Measurements from ENCODE around the gene OMP.

OMP gene

DNA sequence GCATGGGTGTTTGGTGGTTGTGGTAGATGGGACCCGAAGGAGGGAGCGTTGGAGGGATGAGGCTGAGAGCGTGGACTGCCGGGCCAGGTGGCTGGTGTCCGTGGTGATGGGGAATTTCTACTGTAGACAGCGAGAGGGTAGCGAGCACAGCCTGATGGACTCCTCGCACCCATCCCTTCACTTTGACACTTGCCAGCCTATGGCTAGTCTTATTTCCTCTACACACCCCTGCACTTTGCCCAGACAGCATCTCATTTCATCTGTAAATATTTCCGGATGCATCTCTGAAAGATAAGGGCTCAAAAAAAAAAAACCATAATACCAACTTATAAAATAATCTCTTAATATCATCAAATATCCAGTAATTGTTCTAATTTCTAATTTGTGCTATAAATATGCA is 5.8 kb downstream of the OMP start:
- DNase-seq, result no peak

DNA sequence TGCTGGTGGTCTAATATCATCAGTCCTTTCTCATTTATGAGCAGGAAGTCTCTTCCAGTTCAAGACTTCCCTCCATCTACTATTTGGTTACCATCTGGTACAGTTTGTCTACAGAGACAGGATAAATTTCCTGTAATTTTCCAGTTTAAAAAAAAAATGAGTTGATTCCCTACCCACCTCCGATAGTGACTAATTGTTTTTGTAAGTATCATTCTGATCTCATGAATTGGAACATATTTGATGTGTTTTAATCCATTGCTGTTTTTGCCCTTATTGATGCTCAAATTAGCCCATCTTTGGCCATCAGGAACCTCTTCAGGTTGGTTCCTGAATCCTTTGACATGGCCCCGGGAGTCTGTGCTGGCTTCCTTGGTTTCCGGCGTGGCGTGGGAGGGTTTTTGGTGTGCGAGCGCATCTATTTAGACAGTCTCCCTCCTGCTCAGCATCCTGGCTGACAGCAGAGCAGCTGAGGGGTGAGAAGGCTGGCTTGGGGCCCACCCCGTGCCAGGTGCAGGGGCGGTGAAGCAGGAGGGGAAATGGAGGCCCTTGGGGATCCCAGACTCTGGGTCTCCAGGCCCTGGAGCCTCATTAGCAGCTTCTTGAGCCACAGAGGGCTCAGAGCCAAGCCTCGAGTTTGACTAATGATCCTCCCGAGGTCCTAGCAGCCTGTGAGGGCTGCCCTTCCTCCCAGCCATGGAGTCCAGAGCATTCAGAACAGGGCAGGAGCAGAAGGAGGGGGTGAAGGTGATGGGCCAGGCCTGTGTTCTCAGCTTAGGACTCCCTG is 6.8 kb downstream of the OMP start:
- DNase-seq, result no peak

DNA sequence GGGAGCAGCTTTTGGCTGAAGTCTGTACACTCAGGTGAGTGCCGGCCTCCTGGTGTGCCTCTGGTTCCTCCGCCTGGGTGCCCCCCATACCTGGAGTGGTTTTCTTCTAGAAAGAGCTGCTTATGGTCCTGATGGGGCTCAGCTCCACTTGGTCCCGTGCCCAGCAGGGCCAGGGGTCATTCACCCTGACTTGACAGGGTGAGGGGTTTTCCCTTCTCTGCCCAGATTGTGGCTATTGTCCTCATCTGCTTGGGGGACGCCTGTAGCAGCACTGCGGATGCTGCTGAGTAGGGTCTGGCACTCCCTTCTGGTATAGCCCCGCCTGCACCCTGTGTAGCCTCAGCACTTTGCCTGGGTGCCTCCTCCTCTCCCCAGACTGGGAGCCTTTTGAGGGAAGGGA is 8.2 kb downstream of the OMP start:
- no peak for DNase-seq

DNA sequence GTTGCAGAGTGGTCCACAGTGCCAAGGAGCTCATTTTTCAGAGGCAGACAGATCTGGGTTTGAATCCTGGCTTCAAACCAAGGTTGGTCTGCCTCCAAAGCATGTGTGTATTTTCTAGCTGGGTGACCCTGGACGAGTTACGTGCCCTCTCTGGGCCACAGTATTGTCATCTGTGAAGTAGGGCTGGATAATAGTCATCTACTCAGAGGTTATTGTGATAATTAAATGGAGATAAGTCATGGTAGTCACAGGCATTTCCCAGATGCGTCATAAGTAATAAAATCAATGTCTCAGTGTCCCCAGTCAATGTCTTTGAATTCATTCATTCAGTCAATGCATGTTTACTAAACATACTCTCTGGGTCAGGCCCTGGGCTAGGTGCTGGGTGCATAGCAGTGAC is 8.6 kb downstream of the OMP start:
- no peak for DNase-seq

DNA sequence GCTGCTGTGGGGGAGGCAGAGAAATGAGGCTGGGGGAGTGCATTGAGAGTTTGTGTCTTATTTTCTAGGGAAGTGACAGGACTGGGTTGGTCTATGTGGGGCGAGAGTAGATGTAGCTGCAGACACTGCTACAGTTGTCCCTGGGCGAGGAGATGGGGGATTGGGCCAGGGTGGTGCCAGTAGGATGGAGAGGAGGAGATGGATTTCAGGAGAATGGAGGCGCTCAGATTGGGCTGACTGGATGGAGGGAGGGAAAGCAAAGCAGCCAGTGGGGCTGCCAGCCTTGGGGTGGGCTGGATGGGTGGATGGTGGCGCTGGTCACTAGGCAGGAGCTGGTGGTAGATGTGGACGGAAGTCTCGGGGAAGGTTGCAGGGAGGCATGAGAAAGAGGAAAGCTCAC is 9.3 kb downstream of the OMP start:
- no peak for DNase-seq

DNA sequence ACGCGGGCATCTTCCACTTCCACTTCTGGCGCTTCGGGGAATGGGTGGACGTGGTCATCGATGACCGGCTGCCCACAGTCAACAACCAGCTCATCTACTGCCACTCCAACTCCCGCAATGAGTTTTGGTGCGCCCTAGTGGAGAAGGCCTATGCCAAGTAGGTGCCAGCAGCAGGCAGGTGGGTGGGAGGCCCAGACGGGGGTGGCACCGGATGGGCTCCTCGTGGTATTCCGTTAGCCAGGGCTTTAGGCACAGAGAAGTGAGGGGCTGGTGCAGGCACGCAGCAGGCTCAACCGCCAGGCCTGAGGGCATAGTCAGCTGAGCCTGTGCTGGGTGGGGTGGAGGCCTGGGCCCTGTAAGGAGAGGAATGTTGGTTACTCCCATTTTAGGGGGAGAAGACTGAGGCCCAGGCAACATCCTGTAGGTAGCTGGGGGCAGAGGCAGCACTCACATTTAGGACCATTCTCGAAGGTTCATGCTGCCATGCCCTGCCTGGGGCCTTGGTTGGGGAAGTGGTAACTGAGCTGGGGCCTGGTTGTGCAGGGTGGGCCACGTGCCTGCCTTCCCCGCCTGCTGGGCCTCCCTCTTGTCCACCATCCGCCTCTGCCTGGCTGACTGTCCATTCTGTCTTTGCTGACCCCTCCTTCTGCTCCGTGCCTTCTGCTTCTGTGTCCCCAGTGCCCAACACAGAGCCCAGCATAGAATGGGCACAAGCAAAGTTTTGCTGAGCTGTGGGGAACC is 10.2 kb downstream of the OMP start:
- no peak for DNase-seq

DNA sequence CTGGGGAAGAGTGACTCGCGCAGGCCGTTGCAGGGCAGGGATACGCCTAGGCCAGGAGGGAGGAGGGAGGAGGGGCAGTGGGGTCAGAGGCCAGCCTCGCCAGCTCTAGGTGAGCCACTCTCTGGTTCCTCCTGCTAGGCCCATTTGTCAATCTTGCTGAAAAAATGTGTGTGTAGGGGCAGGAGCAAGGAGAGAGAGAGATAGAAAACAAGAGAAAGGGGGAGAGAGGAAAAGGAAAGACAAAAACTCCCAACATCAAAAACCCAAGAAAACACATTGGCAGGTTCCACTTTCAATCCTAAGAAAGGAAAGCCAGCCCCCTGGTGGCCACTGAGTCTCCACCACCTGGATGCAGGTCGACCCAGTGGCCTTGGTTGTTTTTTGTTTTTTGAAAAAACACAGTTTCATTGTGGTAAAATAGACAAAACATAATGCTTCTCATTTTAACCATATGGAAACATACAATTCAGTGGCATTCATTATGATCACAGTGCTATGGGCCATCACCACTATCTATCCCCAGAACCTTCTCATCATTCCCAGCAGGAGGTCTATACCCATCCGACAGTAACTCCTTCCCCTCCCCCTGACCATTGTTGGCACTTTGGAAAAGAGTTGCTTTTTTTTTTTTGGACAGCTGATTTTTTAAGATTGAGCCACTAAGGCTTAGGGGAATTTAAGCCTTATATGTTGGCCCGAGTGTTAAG is 10.9 kb downstream of the OMP start:
- no peak for DNase-seq

DNA sequence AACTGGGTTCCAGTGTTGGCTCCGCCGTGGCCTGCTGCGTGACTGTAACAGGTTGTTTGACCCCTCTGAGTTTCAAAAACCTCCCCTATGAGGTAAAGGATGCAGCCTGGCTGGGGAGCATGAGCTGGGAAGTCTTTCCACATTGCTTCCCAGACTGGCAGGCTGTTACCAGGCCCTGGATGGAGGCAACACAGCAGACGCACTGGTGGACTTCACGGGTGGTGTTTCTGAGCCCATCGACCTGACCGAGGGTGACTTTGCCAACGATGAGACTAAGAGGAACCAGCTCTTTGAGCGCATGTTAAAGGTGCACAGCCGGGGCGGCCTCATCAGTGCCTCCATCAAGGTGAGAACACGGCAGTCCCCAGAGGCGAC is 11.4 kb downstream of the OMP start:
- no peak for DNase-seq

DNA sequence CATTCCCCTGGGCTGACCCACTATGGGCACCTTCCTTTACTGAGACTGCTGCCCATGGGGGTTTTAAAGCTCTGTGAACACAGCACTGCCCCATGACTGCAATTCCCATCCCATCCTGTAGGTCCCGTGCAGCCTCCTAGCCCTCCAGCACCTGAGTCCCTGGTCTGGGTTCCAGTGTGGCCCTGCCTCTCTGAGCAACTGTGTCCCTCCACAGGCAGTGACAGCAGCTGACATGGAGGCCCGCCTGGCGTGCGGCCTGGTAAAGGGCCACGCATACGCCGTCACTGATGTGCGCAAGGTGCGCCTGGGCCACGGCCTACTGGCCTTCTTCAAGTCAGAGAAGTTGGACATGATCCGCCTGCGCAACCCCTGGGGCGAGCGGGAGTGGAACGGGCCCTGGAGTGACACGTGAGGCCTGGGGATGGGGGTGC is 12.6 kb downstream of the OMP start:
- DNase-seq, result no peak

DNA sequence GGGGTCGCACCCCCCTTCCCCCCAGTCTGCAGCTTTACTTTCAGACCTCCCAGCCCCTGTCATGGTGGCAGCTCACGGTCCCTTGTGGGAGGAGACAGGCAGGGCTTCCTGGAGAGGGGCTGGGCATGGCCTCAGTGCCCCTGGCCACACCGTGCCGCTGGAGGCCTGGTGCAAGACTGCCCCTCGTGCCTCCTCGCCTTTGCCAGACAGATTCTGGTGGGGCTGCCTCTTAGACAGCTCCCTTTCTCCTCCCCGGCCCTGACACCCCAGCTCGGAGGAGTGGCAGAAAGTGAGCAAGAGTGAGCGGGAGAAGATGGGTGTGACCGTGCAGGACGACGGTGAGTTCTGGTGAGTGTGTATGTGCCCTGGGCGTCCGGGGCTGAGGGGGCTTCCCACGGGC is 13.3 kb downstream of the OMP start:
- no peak for DNase-seq

DNA sequence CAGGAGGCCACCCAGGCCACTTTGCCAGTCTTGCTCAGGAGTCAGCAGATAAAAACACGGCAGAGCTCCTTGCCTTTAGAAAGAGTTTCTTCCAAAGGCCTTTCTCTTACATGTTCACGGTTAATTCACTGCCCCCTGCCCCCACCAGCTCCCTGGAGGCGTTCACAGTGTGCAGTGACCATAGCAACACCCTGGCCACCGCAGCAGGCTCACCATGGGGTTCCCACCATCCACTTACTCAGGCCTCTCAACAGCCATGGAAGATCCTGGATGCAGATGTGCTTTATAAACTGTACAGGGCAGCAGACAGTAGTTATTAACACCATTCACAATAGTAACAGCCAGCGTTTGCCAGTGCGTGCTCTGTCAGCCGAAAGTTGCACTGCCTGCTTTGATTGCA is 14.9 kb downstream of the OMP start:
- no peak for DNase-seq

DNA sequence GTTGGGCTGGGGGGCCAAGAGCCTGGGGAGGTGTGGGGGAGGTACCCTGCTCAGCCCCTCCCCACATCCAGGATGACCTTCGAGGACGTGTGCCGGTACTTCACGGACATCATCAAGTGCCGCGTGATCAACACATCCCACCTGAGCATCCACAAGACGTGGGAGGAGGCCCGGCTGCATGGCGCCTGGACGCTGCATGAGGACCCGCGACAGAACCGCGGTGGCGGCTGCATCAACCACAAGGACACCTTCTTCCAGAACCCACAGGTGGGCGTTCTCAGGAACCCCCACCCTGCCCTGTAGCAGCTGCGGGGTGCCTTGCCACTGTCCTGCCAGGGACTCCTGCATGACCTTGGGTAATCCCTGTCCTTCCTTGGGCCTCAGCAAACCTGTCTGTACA is 15.4 kb downstream of the OMP start:
- no peak for DNase-seq

DNA sequence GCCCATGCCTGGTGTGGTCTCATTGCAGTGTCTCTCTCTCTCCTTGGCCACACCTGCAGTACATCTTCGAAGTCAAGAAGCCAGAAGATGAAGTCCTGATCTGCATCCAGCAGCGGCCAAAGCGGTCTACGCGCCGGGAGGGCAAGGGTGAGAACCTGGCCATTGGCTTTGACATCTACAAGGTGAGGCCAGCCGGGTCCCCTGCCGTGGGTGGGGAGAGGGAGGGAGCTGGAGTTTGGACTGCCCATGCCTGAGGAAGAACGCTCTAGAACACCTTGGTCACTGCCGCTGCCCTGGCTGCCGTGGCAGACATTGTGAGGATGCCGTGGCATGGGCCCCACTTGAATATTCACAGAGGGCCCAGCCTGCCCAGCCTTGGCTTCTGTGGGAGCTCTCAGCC is 16.3 kb downstream of the OMP start:
- no peak for DNase-seq

DNA sequence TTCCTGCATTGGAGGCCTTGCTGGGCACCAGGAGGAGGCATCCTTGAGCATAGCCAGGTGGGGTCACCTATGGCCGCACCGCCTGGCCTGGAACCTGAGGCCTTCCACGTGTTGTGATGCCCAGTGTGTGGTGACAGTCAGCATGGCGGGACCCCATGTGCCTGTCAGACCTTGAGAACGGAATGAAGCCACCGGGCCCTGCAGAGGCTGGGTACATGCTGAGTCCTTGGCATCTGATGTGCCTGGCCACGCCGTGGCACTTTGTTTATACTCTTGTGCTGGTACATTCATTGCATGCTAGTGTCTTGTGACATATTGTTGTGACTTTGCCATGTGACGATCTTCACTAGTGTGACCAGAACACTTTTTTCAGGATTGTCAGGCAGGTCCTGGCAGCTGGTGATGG is 16.9 kb downstream of the OMP start:
- DNase-seq, result no peak

DNA sequence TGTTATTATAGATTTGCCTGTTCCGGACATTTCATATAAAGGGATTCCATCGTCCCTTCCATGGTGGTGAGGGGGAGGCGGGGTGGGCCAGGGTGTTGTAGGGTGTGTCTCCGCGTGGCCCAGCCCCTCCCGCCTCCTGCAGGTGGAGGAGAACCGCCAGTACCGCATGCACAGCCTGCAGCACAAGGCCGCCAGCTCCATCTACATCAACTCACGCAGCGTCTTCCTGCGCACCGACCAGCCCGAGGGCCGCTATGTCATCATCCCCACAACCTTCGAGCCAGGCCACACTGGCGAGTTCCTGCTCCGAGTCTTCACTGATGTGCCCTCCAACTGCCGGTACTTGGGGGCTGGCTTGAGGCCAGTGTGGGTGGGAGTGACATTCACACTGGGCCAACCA is 17.9 kb downstream of the OMP start:
- DNase-seq, result no peak

DNA sequence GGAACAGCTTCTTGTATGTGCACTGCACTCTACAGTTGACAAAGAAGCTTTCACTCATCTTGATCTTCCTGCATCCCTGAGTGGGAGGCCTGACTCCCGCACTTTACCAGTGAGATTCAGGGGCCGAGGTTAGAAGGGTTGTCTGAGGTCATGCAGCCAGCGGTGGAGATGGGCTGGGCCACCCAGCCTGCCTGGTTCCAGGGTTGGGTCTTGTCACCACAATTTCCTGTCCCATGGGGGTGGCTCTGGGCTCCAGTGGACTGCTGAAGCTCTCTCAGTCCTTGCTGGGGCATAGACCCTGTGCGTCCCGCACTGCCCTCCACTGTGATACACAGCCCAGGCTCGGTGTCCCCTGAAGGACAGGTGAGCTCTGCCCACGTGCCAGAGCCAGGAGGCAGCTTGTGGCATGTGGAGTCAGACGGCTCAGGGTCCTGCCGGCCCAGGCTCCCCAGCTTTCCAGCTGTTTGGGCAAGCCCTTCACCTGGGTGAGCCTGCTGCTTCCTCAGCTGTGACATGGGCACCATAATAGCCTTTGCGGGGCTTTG is 18.5 kb downstream of the OMP start:
- DNase-seq, result no peak

DNA sequence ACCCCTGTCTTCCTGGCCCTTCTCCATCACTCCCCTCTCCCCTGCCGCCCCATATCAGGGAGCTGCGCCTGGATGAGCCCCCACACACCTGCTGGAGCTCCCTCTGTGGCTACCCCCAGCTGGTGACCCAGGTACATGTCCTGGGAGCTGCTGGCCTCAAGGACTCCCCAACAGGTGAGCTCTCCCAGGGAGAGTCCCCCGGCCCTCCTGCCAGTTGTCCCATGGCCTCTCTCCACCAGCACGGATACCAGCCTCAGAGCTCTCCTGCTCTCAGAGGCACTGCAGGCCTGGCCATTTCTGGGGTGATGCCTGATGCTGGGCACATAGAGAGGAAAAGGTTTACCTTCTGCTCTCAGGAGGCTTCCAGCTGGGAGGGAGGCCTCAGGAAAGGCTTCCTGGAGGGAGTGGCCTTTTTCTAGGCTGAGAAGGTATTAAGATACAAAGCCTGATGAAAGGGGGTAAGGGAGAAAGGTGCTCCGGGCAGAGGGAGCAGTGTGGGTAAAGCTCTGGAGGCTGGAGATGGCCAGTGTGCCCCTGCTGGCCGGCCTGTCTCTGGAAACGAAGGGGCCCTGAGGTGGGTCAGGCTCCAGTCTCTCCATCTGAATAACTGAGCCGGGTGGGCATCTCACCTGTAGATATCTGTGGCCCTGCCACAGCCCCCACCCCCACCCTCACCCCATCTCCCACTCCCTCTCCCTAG is 19.4 kb downstream of the OMP start:
- DNase-seq, result no peak

DNA sequence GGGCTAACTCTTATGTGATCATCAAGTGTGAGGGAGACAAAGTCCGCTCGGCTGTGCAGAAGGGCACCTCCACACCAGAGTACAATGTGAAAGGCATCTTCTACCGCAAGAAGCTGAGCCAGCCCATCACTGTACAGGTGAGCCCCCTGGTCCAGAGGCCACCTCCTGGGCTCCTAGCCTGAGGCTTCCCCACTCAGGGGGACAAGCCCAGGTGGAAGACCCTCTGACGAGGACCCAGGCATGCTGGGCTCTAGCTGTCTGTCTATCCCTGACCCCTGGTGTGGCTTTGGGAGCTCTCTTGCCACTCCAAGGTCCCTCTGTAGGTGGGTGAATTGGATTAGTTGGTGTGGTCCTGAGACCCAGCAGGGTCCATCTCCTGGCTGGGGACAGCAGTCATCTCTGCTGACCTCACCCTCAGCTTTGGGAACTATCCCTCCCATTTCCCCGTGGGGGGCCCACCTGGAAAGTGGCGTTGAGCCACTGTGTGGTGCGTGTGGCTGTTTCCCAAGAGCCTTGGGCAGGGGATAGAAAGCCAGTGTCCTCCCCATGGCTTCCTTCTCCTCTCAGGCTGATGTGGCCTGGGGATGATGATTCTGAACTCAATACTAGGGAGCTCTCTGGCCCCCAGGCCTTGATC is 20.1 kb downstream of the OMP start:
- DNase-seq, result no peak

DNA sequence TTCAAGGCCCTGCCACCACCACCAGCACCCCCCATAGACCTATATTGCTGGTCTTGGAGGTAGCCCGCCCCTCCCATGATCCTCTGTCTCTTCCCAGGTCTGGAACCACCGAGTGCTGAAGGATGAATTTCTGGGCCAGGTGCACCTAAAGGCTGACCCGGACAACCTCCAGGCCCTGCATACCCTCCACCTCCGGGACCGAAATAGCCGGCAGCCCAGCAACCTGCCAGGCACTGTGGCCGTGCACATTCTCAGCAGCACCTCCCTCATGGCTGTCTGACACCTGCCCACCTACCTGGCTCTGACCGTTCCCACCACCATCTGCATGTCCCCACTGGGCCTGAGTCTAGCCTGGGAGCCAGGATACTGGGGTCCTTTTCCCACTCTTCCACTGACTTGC is 21.0 kb downstream of the OMP start:
- no peak for DNase-seq

DNA sequence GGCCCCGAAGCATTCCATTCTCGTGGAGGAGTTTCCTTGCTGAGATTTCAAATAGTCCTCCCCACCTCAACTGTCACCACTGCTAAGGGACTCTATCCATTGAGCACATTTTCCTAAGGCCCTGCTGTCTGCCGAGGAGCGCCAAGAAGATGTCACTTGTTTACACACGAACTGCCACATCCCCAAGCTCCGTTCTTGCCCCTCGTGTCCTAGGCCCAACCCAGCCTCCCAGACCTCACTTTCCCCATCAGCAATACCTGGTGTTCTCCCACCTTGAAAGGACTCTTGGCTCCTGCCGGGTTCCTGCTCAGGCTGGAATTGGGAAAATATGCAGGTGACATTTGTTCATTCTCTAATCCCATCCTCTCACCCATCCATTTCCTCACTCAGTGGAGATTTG is 21.4 kb downstream of the OMP start:
- no peak for DNase-seq

DNA sequence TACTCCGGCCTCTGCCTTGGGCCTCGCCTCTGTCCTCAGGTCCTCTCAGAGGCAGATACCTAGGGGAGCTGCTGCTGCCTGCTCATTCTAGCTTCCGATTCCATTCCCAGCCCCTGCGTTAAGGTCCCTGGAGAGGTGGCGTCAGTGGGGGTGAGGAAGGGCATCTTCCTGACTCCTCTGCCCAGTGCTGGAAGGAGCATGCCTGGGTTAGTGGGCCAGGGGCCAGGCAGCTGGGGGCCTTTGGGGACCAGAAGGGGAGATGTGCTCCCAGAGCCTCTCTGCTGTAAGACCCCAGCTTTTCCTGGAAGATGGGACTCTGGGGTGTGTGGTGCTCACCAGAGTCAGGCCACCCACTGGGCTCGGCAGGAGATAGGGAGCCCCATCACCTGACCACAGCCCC is 21.8 kb downstream of the OMP start:
- DNase-seq, result no peak

DNA sequence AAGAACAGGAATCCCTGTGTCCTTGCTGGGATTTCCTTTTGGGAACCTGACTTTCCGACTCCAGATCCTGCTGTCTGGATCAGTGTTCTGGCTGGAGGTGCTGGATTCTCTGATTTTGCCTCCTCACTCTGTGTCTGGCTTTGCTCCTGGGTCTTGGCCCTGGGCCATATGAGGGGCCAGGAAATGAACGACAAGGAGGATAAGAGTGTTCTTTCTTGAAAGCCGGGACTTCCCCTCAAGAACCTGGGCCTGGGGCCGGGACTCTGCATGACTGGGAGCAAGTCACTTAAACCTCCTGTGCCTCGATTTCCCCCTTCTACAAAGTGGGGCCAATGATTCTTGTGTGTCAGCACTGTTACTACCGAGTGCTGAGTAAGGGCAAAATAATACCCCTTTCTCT is 22.6 kb downstream of the OMP start:
- DNase-seq, result no peak

DNA sequence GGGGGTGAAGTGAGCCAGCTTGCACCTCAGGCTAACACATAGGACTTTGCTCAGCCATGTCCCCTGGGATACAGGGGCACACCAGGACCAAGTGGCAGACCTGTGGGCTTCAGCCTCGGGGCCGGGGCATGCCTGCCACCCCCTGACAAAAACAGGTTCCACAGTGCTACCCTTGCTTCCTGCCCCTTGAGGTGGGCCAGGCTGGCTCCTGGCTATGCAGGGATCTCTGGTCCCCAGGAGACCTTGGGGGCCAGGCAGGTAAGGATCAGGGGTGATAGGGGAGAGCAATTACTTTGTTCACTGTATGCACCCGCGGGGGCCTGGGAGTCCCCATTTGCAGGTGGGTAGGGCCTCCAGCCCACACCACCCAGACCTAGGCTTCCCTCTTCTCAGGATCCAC is 23.1 kb downstream of the OMP start:
- no peak for DNase-seq
